Mammary epithelial cell (primary cell): Measurements from ENCODE around the gene FEZ2.

Experiments
- CTCF ChIP-seq, 2 donors: IDR thresholded peaks in 1 of 2; conservative IDR thresholded peaks in 1 of 2; 2 replicates each; pipeline ENCODE4 v1.5.1; 2011 to 2012; ENCODE audit warnings: inconsistent platforms in 2 of 2, low read length in 2 of 2, mild to moderate bottlenecking in 2 of 2, control low read depth in 1 of 2, low read depth in 1 of 2; ENCODE audit not compliant: insufficient read depth in 1 of 2; ENCODE audit errors: extremely low read depth in 1 of 2
- EZH2 ChIP-seq: IDR thresholded peaks from 2 replicates; pipeline ENCODE4 v1.6.1; 2012; ENCODE audit warnings: low read length, inconsistent platforms, borderline replicate concordance

GRCh38 chr2:36530178-36530982, 67.6 kb downstream of the FEZ2 start:
- TF ChIP-seq CTCF (conservative IDR thresholded peaks at IDR 0.05 in 1 of 2, IDR thresholded peaks at IDR 0.05 in 1 of 2; ENCODE audit: extremely low read depth in 1 of 2, insufficient read depth in 1 of 2, low read depth in 1 of 2, low read length in 2 of 2) (no peak), EZH2 (no peak)
